Neutrophil (primary cell): ENCODE measurements around the gene SP140.
A peak's percentile ranks its signal among the peaks of the same experiment; 100 is the strongest.

Experiments used
- H3K27ac ChIP-seq: fragments of 200-600 bp; sonication (generic); 2 replicates; pipeline ENCODE4 v1.5.1; 2016; ENCODE audit warnings: mild to moderate bottlenecking, moderate library complexity
- H3K27me3 ChIP-seq: fragments of 200-600 bp; sonication (generic); 2 replicates; pipeline ENCODE4 v1.6.0; 2016; ENCODE audit warnings: mild to moderate bottlenecking
- H3K36me3 ChIP-seq: fragments of 200-600 bp; sonication (generic); 2 replicates; pipeline ENCODE4 v1.5.1; 2017
- H3K4me1 ChIP-seq, 2 experiments: fragments of 200-600 bp in 1 of 2; sonication (generic) in 1 of 2; 1 replicate in 1 of 2; 2 replicates in 1 of 2; pipeline versions ENCODE4 v1.5.1 to v1.6.1; 2013 to 2016; ENCODE audit warnings: low read depth in 1 of 2, low read length in 1 of 2, mild to moderate bottlenecking in 1 of 2, moderate library complexity in 1 of 2; ENCODE audit not compliant: control insufficient read depth in 1 of 2, insufficient read depth in 1 of 2
- H3K4me3 ChIP-seq, 2 experiments: fragments of 200-600 bp in 1 of 2; sonication (generic) in 1 of 2; 1 replicate in 1 of 2; 2 replicates in 1 of 2; pipeline ENCODE4 v1.5.1; 2013 to 2016; ENCODE audit warnings: low read depth in 1 of 2, low read length in 1 of 2, mild to moderate bottlenecking in 1 of 2, moderate library complexity in 1 of 2
- H3K9me3 ChIP-seq: fragments of 200-600 bp; sonication (generic); 2 replicates; pipeline ENCODE4 v1.5.1; 2016
- CTCF ChIP-seq: fragments of 200-600 bp; sonication (generic); IDR thresholded peaks from 2 replicates; pipeline ENCODE4 v1.5.1; 2016; ENCODE audit warnings: antibody characterized with exemption

Gene SP140

GRCh38 chr2:230324503-230324902 is 99.0 kb downstream of the SP140 start:
- TF ChIP-seq CTCF, result no peak
- Histone ChIP-seq H3K4me3 (no peak overlapping the region), H3K9me3 (no peaks in the 10 kb centered on the region), H3K27ac (no peak overlapping the region), H3K36me3 (no peaks in the 10 kb centered on the region), H3K4me1 (peaks cover 27% of the 10 kb centered on the region in 2 experiments), H3K27me3 (no peaks in the 10 kb centered on the region)

- no peak for TF ChIP-seq CTCF
- Histone ChIP-seq H3K4me3 (no peak overlapping the region), H3K9me3 (no peaks in the 10 kb centered on the region), H3K27ac (no peak overlapping the region), H3K36me3 (no peaks in the 10 kb centered on the region), H3K4me1 (peaks cover 21 to 27% of the 10 kb centered on the region in 2 experiments), H3K27me3 (no peaks in the 10 kb centered on the region)
These were observed 100.0 kb downstream of the SP140 start for GRCh38 chr2:230325316-230326243.

GRCh38 chr2:230326453-230327417 is 101.2 kb downstream of the SP140 start, which contains the start of gene SP140L:
TSS of gene SP140L (plus strand) at chr2:230327193. CDS start at chr2:230327270, 77 bp downstream.
- Histone ChIP-seq H3K4me3 (peak within 1 kb of the TSS; percentile 62 to 69), H3K4me1 (peaks cover 21 to 27% of the 10 kb centered on the region in 2 experiments)
- TF ChIP-seq CTCF, result no peak

GRCh38 chr2:230327418-230328154 is 102.0 kb downstream of the SP140 start:
- peak overlapping the region; percentile 92 for H3K27ac ChIP-seq
- H3K9me3 ChIP-seq, result no peaks in the 10 kb centered on the region
- peaks cover 21 to 27% of the 10 kb centered on the region in 2 experiments for H3K4me1 ChIP-seq
- no peaks in the 10 kb centered on the region for H3K36me3 ChIP-seq
- TF ChIP-seq CTCF, result no peak
- H3K4me3 ChIP-seq, result peak overlapping the region; percentile 62 to 69
- H3K27me3 ChIP-seq, result no peaks in the 10 kb centered on the region

More at GRCh38 chr2:230326453-230327417, 101.2 kb downstream of the SP140 start, which contains the start of gene SP140L:
- Histone ChIP-seq H3K27ac (peak within 1 kb of the TSS; percentile 92), H3K36me3 (no peaks in the 10 kb centered on the region), H3K27me3 (no peaks in the 10 kb centered on the region), H3K9me3 (no peaks in the 10 kb centered on the region)

- Histone ChIP-seq H3K27me3 (no peaks in the 10 kb centered on the region), H3K9me3 (no peaks in the 10 kb centered on the region), H3K4me3 (peak overlapping the region in 1 of 2 experiments; percentile 62), H3K36me3 (no peaks in the 10 kb centered on the region), H3K4me1 (peaks cover 21 to 27% of the 10 kb centered on the region in 2 experiments), H3K27ac (peak overlapping the region; percentile 92)
- no peak for TF ChIP-seq CTCF
These were observed 102.6 kb downstream of the SP140 start for GRCh38 chr2:230328155-230328458.
